ENCODE data around the gene SLC25A11.

- TF ChIP-seq CTCF (IDR thresholded peaks at IDR 0.05; ENCODE audit: insufficient read depth, low read length, poor library complexity, severe bottlenecking) (no peak), EZH2phosphoT487 (conservative IDR thresholded peaks at IDR 0.05; ENCODE audit: low read length) (no peak)
Measured at GRCh38 chr17:4945944-4946280, 6.1 kb upstream of the SLC25A11 start.
